Stimulated activated CD8-positive, alpha-beta memory T cell treated with anti-CD3 and anti-CD28 coated beads, Interleukin-12 subunit alpha, Interleukin-12 subunit beta, amount 100 ng/mL, for 24 hours (primary cell): ENCODE data around the gene GALNT9.

Source experiments
- DNase-seq: peaks from one replicate; pipeline ENCODE4 v3.0.0-alpha.2; 2020; ENCODE audit errors: extremely low read depth

The GALNT9 gene

GRCh38 chr12:132294121-132295034 lies 35.0 kb downstream of the GALNT9 start:
- DNase-seq, result no peak

GRCh38 chr12:132292328-132293319 lies 36.8 kb downstream of the GALNT9 start:
- no peak for DNase-seq

GRCh38 chr12:132291402-132292175 lies 37.8 kb downstream of the GALNT9 start:
- DNase-seq, result no peak

- DNase-seq, result no peak
Observed at GRCh38 chr12:132290203-132290540, 39.2 kb downstream of the GALNT9 start.

GRCh38 chr12:132289356-132290202 lies 39.8 kb downstream of the GALNT9 start:
- DNase-seq, result no peak

GRCh38 chr12:132288516-132289215 lies 40.7 kb downstream of the GALNT9 start:
- DNase-seq, result no peak

GRCh38 chr12:132287391-132288238 lies 41.8 kb downstream of the GALNT9 start:
- no peak for DNase-seq

GRCh38 chr12:132286912-132287311 lies 42.5 kb downstream of the GALNT9 start:
- no peak for DNase-seq

GRCh38 chr12:132285991-132286681 lies 43.3 kb downstream of the GALNT9 start:
- no peak for DNase-seq

- no peak for DNase-seq
Observed at GRCh38 chr12:132284827-132285741, 44.3 kb downstream of the GALNT9 start.

- DNase-seq, result no peak
Observed at GRCh38 chr12:132284071-132284826, 45.1 kb downstream of the GALNT9 start.

GRCh38 chr12:132282950-132283771 lies 46.2 kb downstream of the GALNT9 start:
- DNase-seq, result no peak

- no peak for DNase-seq
Observed at GRCh38 chr12:132282031-132282949, 47.1 kb downstream of the GALNT9 start.

GRCh38 chr12:132281038-132281437 lies 48.4 kb downstream of the GALNT9 start:
- no peak for DNase-seq

- no peak for DNase-seq
Observed at GRCh38 chr12:132280406-132280805, 49.0 kb downstream of the GALNT9 start.
